Skeletal muscle cell (primary cell): ENCODE results near the gene AIRE.
"Not testable (repeated sequence)": the region's sequence is repeated elsewhere in the genome, so short reads cannot be mapped to it uniquely, and the experiment has no call there.

ENCODE experiments used
- DNase-seq: peaks from one replicate; pipeline ENCODE4 v3.0.0-alpha.2; 2010; ENCODE audit warnings: low read depth
- H3K4me3 ChIP-seq: 2 replicates; pipeline ENCODE4 v1.5.1; 2011; ENCODE audit warnings: low read depth, mild to moderate bottlenecking, control low read depth, low read length, moderate library complexity

Gene AIRE

DNA sequence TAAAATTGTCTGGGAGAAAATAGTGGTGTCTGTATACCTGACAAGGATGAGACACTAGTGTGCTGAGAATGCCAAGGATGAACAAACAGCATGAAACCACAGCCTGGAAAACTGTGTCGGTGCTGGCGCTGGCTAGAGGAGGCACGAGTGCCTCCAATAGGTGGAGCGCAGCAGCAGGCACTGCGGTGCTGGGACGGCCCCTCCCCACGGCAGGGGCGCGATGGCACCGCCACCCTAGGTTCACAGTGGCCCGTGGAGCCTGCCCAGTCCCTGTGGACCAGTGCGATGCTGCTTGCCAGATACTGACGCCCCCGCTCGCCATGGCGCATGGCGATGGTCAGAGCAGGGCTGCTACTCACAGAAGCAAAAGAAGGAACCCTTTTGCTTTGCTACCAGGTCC lies 46.7 kb downstream of the AIRE start:
- H3K4me3 ChIP-seq, result no peak overlapping the region
- no peak for DNase-seq

DNA sequence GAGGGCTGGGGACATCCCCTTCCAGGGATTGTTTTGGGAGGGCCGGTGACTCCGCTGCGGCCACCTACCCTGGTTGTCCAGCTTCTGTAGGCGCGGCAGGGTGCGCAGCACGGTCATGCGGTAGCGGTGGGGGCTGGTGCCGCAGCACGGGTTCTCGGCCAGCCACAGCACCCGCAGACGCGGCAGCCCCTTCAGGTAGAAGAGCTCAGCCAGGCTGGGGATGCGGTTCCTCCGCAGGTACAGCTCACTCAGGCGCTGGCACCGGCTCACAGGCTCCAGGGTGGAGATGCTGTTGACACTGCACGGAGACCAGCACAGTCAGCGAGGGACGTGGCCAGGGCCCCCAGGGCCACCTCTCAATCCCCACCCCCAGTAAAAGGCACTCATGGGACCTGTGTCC lies 47.3 kb downstream of the AIRE start:
- no peak overlapping the region for H3K4me3 ChIP-seq
- DNase-seq, result no peak

DNA sequence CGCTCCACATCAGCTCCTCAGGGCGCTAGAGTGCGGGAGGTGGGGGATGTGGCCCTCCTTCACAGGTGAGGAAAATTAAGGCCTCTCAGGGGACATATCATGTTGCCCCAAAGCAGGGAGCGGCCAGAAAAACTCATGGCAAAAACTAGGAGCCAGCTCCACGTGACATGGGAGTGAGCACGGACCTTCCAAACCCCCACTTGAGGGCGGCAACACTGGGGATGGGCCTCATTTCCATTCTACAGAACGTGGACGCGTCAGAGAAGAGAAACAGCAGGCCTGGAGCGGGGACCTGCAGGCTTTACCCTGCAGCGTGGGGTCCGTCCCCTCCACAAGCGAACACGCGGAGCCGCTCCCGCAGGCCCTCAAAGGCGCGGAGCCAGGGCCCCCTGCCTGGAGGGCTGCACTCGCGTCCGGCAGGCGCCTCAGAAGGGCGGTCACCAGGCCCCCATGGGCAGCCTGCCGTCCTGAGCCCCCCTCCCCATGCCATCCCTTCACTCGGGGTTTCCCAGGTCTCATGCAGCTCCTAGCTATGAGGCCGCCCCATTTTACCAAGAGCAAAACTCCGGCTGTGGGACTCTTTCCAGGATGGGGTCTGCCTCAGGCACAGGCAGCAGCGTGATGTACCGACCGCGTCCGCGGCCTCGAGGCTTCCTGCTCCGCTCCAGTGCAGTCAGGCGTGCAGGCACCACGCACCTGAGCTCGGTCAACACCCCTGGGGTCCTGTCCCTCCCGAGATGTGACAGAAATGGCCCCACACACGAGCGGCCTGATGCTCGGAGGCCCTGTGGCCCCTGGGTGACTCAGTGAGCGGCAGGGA lies 48.0 kb downstream of the AIRE start:
- DNase-seq, result no peak
- no peak overlapping the region for H3K4me3 ChIP-seq

DNA sequence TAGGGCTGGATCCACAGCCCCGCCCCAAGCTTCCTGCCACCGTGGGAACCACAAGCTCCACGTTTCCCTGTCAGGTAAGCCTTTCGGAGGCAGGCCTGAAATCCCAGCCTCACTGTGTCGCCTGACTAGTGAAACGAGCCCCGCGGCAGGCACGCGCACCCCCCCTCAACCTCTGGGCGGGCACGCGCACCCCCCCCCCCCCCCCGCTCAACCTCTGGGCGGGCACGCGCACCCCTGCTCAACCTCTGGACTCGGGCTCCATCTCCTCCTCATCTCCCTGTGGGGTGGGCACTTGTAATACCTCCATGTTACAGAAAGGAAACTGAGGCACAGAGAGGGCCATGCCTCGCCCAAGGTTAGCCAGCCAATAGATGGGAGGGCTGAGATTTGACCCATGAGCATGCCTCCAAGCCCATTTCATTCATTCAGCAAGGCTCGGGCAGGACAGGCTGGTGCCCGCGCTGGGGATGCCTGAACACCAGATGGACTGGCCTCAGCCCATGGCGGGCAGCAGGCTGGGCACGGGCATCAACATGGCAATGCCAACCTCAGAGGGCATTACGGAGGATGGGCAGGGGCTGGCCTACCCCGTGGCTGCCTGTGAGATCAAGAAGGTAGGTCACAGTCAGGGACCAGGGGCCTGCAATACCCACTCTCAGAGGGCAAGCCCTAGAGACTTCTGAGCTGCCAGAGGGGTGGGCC lies 48.8 kb downstream of the AIRE start:
- DNase-seq, result no peak
- H3K4me3 ChIP-seq, result no peak overlapping the region

DNA sequence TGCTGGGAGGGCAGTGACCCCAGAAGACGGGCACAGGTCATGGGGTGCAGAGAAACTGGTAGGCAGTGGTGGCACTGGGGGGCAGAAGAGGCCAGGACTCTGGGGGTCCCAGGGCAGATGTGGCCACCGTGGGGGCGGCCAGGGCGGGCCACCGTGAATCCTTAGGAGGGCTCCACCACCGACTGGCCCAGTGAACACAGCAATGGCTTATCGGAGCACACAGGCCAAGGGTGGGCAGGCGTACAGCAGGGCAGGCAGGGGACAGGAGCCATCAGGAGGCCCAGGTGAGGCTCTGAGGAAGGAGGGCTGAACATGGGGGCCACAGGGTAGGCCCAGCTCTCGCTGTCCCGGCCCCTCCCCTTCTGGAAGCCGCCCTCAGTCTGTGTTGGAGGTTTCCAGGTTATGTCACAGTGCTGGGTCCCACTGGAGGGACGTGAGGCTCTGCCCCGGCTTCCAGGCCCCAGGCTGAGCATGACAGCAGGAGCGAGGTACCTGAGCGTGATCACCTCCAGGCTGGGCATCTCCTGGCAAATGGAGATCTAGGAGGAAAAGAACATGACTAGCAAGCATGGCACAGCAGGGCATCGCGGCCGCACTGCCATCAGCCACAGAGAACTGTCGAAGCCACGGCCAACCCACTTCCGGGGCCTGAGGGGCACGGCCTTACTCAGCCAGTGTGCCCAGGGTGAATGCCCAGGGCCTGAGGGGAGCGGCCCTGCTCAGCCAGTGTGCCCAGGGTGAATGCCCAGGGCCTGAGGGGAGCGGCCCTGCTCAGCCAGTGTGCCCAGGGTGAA lies 49.8 kb downstream of the AIRE start:
- no peak for DNase-seq
- no peak overlapping the region for H3K4me3 ChIP-seq

DNA sequence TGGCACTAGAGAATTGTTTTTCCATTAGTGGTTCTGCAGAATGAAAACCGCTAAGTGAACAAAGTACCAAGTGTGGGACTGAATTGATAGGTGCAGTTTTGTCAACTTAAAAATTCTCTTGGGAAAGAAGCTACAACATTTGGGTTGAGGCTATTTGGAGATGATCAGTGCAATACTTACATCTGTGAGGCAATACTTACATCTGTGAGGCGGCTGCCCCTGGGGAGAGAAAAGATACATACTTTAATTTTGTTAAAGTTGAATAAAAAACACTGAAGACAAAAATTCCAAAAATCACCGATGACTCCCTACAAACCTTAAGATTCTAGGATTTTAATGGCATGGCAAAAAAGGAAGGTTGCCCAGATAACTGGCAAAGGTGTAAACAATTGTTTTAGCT lies 51.8 kb downstream of the AIRE start:
- DNase-seq, result peak; percentile 4
- H3K4me3 ChIP-seq, result no peak overlapping the region

DNA sequence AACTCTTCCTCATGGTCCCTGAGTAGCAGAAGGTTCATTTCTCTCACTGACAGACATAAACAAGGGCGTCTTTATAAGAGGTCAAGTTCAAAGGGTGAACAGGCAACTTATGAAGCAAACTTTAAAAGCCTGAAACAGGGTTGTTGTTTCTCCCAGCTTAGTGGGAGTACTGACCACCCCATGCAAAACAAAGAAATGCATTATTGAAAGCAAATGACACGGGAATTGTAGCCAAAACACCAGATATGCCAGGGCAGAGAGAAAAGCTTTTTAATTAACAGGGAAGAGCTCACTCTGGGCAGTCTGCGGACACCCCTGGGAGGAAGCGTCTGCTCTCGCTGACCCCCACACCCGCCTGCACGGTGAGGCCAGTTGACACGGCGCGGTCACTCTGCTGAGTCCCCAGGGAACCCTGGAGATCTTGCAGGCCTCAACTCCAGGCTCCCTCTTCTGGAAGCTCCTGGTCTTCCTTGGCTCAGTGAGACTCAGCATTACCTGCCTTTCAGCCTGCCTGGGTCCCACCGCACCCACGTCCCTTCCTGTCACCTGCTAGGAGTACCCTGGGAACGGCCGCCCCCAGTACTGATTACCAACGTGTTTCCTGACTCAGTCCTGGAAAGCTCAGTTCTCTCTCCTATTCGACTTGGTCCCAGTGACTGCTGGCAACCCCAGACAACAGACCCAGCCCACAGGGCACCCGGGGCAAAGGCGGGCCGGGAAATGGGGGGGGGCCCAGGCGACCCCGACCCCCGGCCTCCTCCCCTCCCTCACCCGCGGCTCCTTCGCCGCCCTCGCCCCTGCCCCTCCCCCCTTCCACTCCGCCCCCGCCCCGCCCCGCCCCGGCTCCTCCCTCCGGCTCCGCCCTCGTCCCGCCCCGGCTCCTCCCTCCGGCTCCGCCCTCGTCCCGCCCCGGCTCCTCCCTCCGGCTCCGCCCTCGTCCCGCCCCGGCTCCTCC lies 52.5 kb downstream of the AIRE start:
- peak overlapping the region; percentile 51 for H3K4me3 ChIP-seq

DNA sequence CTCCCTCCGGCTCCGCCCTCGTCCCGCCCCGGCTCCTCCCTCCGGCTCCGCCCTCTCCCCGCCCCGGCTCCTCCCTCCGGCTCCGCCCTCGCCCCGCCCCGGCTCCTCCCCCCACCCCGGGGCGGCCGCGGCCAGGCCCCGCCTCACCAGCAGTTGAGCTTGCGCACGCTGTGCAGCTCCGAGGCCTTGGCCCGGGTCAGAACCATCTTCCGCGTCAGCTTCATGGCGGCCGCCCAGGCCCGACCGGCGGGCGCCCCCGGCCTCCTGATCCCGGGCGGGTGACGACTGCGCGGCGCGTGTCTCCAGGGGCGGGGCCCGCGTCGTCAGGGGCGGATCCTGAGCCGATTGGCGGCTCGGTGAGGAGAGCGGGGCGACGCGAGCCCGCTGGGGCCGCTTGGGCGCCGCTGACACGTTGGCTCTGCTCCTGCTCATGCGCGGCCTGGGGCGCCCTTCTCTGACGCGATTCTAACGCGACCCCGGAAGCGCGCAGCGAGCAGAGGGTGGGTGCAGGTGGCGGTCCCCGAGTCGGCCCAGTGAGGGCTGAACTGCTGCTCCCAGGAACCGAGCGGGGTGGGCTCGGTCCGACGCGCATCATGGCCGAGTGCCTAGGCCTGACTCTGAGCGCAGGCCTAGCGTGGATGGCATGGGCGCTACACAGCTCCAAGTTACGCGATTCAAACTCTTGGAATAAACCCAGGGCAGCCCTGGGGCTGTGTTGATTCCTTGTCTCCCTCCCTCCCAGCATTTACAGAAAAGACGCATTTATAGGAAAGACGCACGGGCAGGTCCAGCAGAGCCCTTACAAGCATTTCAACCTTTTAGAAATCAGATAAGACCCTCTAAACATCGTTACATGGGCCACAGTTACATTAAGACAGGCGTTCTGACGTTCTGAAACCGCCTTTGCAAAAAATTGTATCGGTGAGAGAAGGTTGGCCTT lies 53.6 kb downstream of the AIRE start, which contains the start of gene CFAP410:
TSS of gene CFAP410 (minus strand) at position 420 of the 940 bp plus-strand sequence. CDS start at position 224, 196 bp downstream.
- peak within 1 kb of the TSS; percentile 94 for H3K4me3 ChIP-seq

More for the DNA sequence above, 52.5 kb downstream of the AIRE start:
- peak; percentile 5 for DNase-seq

DNA sequence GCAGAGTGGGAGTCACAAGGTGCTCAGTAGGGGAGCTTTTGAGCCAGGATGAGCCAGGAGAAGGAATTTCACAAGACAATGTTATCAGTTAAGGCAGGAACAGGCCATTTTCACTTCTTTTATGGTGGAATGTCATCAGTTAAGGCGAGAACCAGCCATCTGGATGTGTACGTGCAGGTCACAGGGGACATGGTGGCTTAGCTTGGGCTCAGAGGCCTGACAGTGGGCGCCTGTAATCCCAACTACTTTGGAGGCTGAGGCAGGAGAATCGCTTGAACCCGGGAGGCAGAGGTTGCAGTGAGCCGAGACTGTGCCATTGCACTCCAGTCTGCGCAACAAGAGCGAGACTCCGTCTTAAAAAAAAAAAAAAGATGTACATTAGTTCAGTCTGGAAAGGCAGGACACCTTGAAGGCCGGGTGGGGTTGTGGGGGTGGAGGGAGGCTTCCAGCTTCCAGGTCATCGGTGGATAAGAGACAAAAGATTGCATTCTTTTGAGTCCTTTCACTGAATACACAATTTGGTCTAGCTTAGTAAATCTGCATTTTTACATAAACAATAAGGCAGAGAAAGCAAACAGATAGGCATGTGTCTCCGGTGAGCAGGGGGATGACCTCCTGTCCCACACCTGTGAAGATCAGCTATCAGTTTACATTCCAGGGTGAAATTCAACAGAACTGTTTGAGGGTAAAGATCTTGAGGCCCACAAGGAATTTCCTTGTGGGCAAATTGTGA lies 56.2 kb downstream of the AIRE start:
- not testable (repeated sequence) for DNase-seq, H3K4me3 ChIP-seq

More for the DNA sequence above, 53.6 kb downstream of the AIRE start, which contains the start of gene CFAP410:
- DNase-seq, result peak; percentile 85

DNA sequence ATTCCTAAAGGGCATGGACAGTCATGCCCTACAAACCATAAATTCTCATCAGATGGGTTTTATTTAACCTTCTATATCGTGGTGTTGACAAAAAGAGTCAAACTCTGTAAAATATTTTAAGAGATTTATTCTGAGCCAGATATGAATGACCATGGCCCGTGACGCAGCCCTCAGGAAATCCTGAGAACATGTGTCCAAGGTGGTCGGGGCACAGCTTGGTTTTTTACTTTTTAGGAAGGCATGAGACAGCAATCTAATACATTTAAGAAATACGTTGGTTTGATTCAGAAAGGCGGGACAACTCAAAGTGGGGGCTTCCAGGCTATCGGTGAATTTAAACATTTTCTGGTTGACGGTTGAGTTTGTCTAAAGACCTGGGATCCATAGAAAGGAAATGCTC lies 57.3 kb downstream of the AIRE start:
- not testable (repeated sequence) for H3K4me3 ChIP-seq, DNase-seq

DNA sequence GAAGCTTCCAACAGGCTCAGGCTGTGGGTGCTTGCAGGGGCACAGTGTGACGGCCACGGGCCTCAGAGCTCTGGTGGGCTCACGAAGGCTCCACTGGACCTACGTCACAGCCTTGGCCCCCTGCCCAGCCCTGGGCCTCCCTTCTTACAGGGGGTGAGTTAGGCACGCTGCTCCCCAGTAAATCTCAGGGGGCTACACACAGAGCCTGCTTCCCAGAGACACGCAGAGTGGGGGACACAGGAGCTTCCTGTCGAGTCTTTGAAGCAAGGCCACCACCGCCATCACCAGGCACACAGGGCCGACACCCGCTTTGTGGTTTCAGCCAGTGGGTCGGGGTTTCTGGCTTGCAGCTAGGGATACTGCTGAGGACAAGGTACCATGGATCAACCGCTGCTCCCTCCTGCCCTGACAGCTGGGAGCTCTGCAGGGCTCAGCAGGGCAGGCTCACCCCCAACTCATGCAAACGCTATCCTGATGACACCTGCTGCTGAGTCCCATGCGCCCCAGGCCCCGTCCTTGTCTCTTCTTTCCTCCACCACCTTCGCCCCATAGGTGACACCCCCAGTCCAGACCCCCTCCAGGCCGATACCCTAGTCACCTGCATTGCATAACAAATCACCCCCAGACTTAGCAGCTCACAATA lies 59.0 kb downstream of the AIRE start:
- no peak for DNase-seq
- H3K4me3 ChIP-seq, result no peak overlapping the region

DNA sequence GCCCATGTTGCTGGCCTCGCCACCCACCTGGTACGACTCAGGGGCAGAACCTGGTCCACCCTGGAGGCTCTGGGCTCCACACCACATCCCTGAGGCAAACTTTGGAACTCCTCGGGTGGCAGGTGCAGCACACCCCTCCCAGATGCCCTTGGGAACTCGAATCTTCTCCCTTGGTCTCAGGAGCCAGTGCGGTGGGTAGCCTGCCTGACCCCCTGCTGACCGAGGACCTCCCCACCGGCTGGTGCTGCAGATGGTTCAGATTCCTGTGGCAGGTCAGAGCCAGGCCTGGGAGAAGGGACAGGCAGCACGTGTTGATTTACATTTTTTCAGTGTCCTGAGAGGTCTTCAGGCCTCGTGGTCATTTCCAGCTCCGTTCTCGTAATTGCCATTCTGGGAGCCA lies 59.8 kb downstream of the AIRE start:
- H3K4me3 ChIP-seq, result no peak overlapping the region
- no peak for DNase-seq

DNA sequence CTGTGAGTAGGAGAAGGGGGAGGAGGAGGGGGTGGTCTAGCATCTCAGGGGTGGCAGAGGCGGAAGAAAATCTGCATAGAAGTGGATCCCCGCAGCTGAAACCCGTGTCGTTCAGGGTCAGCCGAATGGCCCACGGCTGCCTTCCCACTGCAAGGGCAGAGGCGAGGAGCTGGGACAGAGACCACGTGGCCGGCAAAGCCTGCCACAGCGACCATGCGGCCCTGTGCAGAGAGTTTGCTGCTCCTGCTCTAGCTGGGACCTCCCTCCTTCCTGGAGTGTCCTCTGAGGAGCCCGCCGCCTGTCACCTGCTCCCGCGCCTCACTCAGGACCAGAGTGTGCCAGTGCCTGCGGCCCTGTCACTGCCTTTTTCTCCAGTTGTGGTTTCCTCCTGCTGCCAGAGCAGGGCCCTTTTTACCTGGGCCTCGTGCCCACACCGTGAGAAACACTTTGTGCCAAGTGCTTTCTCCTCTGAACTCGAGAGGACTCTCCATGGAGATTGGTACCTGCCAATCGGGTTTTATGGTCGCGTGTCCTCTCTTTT lies 62.3 kb downstream of the AIRE start:
- no peak for DNase-seq

More for the DNA sequence above, 62.3 kb downstream of the AIRE start:
- no peak overlapping the region for H3K4me3 ChIP-seq
